T1000 (cell line): ENCODE data around the gene PTPRT.

ENCODE experiments used
- DNase-seq: peaks from one replicate; lab custom pipeline; 2025; ENCODE audit warnings: mixed read lengths; lab: John Stamatoyannopoulos, UW

Gene PTPRT

GRCh38 chr20:42611889-42612837 is 577.5 kb downstream of the PTPRT start:
- DNase-seq = no peak

- DNase-seq = no peak
Measured at GRCh38 chr20:42611423-42611822, 578.3 kb downstream of the PTPRT start.

- no peak for DNase-seq
Measured at GRCh38 chr20:42610070-42610469, 579.6 kb downstream of the PTPRT start.

- no peak for DNase-seq
Measured at GRCh38 chr20:42609618-42610017, 580.1 kb downstream of the PTPRT start.

- DNase-seq = no peak
Measured at GRCh38 chr20:42604998-42605956, 584.4 kb downstream of the PTPRT start.

GRCh38 chr20:42603655-42604054 is 586.1 kb downstream of the PTPRT start:
- DNase-seq = no peak

DNA sequence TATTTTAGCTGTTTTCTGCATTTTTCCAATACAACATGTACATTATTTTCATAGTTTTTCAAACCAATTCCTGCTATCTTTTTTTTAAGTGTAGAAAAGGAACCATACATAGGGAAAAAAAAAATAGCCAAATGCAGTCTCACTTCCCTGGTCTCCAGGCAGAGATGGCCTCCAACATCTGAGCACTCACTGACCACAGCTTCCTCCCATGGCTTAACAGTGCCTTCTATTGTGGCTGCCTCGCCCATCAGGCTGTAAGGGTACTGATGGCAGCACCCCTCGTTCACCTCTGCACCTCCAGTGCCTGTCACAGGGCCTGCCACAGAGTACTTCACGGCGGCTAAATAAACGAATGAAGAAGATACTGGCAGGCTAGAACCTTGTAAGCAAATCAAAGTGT is 591.1 kb downstream of the PTPRT start:
- DNase-seq = no peak

- DNase-seq = no peak
Measured at GRCh38 chr20:42595625-42596024, 594.1 kb downstream of the PTPRT start.

DNA sequence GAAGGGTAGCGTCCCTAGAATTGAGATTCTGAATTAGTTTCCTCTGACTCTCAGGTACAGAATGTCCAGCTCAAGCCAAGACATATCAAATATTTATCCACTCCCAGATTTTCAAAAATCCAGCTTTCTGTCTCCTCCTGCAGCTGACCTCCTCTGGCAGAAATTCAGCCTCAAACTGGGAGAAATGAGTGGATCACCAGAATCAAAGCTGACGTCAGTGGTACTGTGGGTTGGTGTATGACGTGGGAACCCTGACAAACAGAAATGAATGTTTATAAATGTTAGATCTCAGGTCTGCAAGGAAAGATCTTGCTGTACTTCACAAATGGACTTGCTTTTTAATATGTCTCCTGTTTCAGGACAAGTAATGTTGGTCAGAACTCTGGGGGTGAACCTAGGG is 595.0 kb downstream of the PTPRT start:
- DNase-seq = no peak

DNA sequence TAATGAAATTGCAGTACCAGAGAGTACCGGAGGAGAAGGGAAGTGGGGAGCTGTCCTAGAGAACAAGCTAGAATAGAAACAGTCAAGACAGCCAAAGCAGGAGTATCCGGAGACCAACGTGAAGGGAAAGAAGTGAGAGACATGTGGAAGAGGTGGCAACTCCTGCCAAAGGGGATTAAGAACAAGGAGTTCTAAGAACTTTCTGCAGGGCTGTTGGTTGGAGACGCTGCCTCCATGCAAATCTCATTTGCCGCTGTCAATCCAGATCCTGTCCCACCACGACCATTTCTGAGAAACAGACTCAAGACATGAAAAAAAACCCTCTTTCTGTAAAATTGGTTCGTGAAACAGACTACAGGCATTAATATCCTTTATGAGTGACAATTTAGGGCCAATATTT is 595.7 kb downstream of the PTPRT start:
- DNase-seq = no peak

DNA sequence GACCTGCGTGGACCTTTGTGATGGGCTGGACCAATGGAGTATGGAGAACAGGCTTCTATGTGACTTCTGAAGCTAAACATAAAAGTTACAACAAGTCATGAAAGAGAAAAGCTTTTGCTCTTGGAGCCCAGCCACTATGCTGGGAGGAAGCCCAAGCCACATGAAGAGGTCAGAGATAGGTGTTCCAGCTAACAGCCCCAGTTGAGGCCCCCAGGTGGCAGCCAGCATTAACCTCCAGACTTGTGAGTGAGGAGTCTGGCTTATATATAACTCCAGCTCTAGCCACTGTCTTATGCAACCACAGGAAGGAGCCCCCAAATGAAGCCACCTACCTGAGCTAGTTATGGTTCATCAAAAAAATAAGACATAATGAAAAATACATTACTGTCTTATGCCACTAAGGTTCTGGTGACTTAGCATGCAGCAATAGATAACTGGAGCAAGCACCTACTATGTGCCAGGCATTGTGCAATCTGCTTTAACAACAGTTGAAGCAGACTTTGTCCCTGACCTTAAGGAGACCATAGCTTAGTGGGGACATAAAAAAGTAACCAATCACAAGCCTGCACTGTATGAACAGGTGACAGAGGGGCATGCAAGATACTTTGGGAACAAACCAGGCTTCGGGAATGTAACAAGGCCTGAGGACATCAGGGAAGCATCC is 599.6 kb downstream of the PTPRT start:
- DNase-seq = no peak

DNA sequence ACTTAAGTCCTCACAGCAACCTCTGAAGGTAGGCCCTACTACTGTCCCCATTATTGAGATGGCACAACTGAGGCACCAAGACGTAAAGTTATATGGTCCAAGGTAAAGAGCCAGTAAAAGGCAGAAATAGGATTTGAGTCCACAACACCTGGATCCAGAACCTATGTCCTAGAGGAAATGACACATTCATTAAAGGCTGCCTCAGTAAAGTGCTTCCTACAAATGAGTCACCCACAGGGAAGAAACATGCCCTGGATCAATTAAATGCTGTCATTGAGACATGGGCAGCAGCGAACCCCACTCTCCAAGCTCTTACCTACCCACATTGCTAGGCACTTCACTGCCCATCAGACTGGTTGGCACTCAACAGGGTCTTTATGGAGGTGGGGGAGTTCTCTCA is 600.9 kb downstream of the PTPRT start:
- DNase-seq = no peak

GRCh38 chr20:42587427-42587826 is 602.3 kb downstream of the PTPRT start:
- DNase-seq = no peak

- no peak for DNase-seq
Measured at GRCh38 chr20:42581311-42581710, 608.4 kb downstream of the PTPRT start.

GRCh38 chr20:42576167-42576566 is 613.5 kb downstream of the PTPRT start:
- DNase-seq = no peak

- DNase-seq = no peak
Measured at GRCh38 chr20:42572320-42573016, 617.2 kb downstream of the PTPRT start.

DNA sequence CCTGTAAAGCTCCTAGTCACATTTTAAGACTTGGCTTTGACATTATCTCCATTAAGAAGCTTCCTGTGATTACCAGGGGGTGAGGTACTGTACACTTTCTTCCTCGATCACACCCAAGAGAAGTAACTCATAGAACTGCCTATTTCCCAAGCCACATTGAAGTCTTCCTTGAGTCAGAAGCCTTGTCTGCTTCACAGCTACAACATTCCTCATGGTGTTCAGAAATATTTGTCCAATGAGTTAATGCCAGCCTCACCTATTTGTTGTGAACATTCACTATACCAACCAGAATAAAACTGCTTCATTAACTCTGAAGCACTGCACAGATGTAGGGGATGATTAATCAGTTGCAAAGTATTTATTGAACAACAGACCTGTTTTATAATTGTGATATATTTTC is 622.3 kb downstream of the PTPRT start:
- DNase-seq = no peak

GRCh38 chr20:42565235-42565995 is 624.3 kb downstream of the PTPRT start:
- no peak for DNase-seq

DNA sequence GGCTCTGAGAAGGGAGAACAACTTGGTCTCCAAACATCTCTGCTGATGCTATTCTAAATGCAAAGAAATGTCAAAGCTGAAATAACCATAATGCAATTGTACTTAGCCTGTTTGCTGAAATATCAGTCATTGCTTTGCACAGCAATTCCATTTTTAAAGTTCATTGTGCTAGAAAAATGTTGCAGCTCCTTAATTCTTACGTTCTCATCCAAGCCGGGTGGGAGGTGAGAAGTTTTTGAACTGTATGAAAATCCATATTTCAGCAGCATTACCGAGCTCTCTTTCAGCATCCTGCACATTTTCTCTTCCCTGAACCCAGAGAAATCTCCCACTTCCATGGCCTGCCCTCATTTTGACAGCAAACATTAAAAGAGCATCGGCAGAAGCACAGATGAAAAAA is 630.0 kb downstream of the PTPRT start:
- DNase-seq = no peak

DNA sequence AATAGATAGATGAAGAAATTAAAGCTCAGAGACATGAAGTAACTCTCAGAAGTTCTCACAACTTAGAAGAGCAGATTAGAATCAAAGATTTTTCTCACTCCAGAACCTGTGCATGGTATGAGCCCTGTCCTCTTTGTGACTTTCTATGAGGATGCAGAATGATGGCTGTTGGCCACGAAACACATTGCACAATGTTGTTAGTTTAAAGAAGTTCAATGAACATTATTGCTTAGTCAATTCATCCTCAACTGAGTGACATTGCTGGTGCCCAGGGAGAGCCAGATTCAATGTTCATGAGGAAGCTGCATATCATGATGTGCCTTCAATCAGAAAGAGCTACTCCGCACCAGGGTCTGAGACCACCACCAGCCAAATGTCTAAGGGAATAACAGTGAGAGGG is 633.1 kb downstream of the PTPRT start:
- no peak for DNase-seq

DNA sequence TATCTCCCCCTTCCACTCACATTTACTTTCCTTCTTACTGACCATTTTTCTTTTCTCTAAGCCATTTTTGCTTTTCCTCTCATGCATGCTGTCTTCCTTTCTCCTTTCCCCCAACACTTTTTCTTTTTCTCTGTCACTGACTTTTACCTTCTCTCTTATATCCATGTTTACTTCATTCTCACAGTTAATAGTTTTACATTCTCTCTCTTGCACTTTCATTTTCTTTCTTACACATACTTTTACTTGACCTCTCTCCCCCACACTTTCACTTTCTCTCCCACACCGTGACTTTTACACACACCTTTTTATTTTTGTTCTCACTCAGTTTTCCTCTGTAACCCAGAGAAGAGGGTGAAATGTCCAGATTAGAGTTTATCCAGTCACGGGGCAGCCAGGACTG is 636.3 kb downstream of the PTPRT start:
- no peak for DNase-seq
